ENCODE results near the gene TPT1.
A peak's percentile ranks its signal among the peaks of the same experiment; 100 is the strongest.
"Not testable (repeated sequence)": the region's sequence is repeated elsewhere in the genome, so short reads cannot be mapped to it uniquely, and the experiment has no call there.

TPT1 gene

GRCh38 chr13:45377314-45377713, 36.3 kb upstream of the TPT1 start:
- not testable (repeated sequence) for H3K27ac ChIP-seq (ENCODE audit: low read depth, low read length); H3K27me3 ChIP-seq (ENCODE audit: control insufficient read depth, insufficient read depth, low read length); H3K4me1 ChIP-seq (ENCODE audit: control insufficient read depth, insufficient read depth, low read length); H3K36me3 ChIP-seq (ENCODE audit: control insufficient read depth, insufficient read depth, low read length); H3K9ac ChIP-seq (ENCODE audit: low read length); H3K4me3 ChIP-seq (ENCODE audit: low read length)

- not testable (repeated sequence) for H3K27ac ChIP-seq (ENCODE audit: low read depth, low read length); H3K4me3 ChIP-seq (ENCODE audit: low read length); H3K36me3 ChIP-seq (ENCODE audit: control insufficient read depth, insufficient read depth, low read length); H3K4me1 ChIP-seq (ENCODE audit: control insufficient read depth, insufficient read depth, low read length); H3K9ac ChIP-seq (ENCODE audit: low read length); H3K27me3 ChIP-seq (ENCODE audit: control insufficient read depth, insufficient read depth, low read length)
Measured at GRCh38 chr13:45376651-45377050, 35.7 kb upstream of the TPT1 start.

GRCh38 chr13:45374917-45375316, 33.9 kb upstream of the TPT1 start:
- no peaks in the 10 kb centered on the region for H3K27me3 ChIP-seq (ENCODE audit: control insufficient read depth, insufficient read depth, low read length)
- no peaks in the 10 kb centered on the region for H3K36me3 ChIP-seq (ENCODE audit: control insufficient read depth, insufficient read depth, low read length)
- no peak overlapping the region for H3K27ac ChIP-seq (ENCODE audit: low read depth, low read length)
- no peak overlapping the region for H3K4me3 ChIP-seq (ENCODE audit: low read length)
- no peak overlapping the region for H3K9ac ChIP-seq (ENCODE audit: low read length)
- H3K4me1 ChIP-seq (ENCODE audit: control insufficient read depth, insufficient read depth, low read length) = peaks cover 7% of the 10 kb centered on the region

GRCh38 chr13:45373162-45373547, 32.2 kb upstream of the TPT1 start:
- Histone ChIP-seq H3K36me3 (ENCODE audit: control insufficient read depth, insufficient read depth, low read length) (no peaks in the 10 kb centered on the region), H3K27me3 (ENCODE audit: control insufficient read depth, insufficient read depth, low read length) (no peaks in the 10 kb centered on the region), H3K4me1 (ENCODE audit: control insufficient read depth, insufficient read depth, low read length) (peaks cover 7% of the 10 kb centered on the region), H3K4me3 (ENCODE audit: low read length) (no peak overlapping the region), H3K27ac (ENCODE audit: low read depth, low read length) (no peak overlapping the region), H3K9ac (ENCODE audit: low read length) (no peak overlapping the region)

GRCh38 chr13:45372189-45373161, 31.5 kb upstream of the TPT1 start:
- Histone ChIP-seq H3K9ac (ENCODE audit: low read length) (no peak overlapping the region), H3K36me3 (ENCODE audit: control insufficient read depth, insufficient read depth, low read length) (no peaks in the 10 kb centered on the region), H3K27ac (ENCODE audit: low read depth, low read length) (no peak overlapping the region)

GRCh38 chr13:45370922-45371406, 30.0 kb upstream of the TPT1 start:
- no peak overlapping the region for H3K9ac ChIP-seq (ENCODE audit: low read length)
- H3K4me3 ChIP-seq (ENCODE audit: low read length) = peak overlapping the region; percentile 44
- H3K4me1 ChIP-seq (ENCODE audit: control insufficient read depth, insufficient read depth, low read length) = peaks cover 7% of the 10 kb centered on the region
- no peaks in the 10 kb centered on the region for H3K27me3 ChIP-seq (ENCODE audit: control insufficient read depth, insufficient read depth, low read length)
- no peaks in the 10 kb centered on the region for H3K36me3 ChIP-seq (ENCODE audit: control insufficient read depth, insufficient read depth, low read length)
- no peak overlapping the region for H3K27ac ChIP-seq (ENCODE audit: low read depth, low read length)

More at GRCh38 chr13:45372189-45373161, 31.5 kb upstream of the TPT1 start:
- no peak overlapping the region for H3K4me3 ChIP-seq (ENCODE audit: low read length)
- H3K27me3 ChIP-seq (ENCODE audit: control insufficient read depth, insufficient read depth, low read length) = no peaks in the 10 kb centered on the region
- peaks cover 7% of the 10 kb centered on the region for H3K4me1 ChIP-seq (ENCODE audit: control insufficient read depth, insufficient read depth, low read length)

GRCh38 chr13:45369116-45369515, 28.1 kb upstream of the TPT1 start:
- no peaks in the 10 kb centered on the region for H3K27me3 ChIP-seq (ENCODE audit: control insufficient read depth, insufficient read depth, low read length)
- no peaks in the 10 kb centered on the region for H3K36me3 ChIP-seq (ENCODE audit: control insufficient read depth, insufficient read depth, low read length)
- H3K9ac ChIP-seq (ENCODE audit: low read length) = no peak overlapping the region
- H3K4me1 ChIP-seq (ENCODE audit: control insufficient read depth, insufficient read depth, low read length) = peaks cover 7% of the 10 kb centered on the region
- no peak overlapping the region for H3K4me3 ChIP-seq (ENCODE audit: low read length)
- H3K27ac ChIP-seq (ENCODE audit: low read depth, low read length) = no peak overlapping the region

GRCh38 chr13:45368571-45368970, 27.6 kb upstream of the TPT1 start:
- no peaks in the 10 kb centered on the region for H3K27me3 ChIP-seq (ENCODE audit: control insufficient read depth, insufficient read depth, low read length)
- no peak overlapping the region for H3K9ac ChIP-seq (ENCODE audit: low read length)
- H3K4me1 ChIP-seq (ENCODE audit: control insufficient read depth, insufficient read depth, low read length) = peaks cover 7% of the 10 kb centered on the region
- H3K36me3 ChIP-seq (ENCODE audit: control insufficient read depth, insufficient read depth, low read length) = no peaks in the 10 kb centered on the region
- H3K27ac ChIP-seq (ENCODE audit: low read depth, low read length) = no peak overlapping the region
- no peak overlapping the region for H3K4me3 ChIP-seq (ENCODE audit: low read length)

- H3K27me3 ChIP-seq (ENCODE audit: control insufficient read depth, insufficient read depth, low read length) = no peaks in the 10 kb centered on the region
- no peaks in the 10 kb centered on the region for H3K36me3 ChIP-seq (ENCODE audit: control insufficient read depth, insufficient read depth, low read length)
- H3K27ac ChIP-seq (ENCODE audit: low read depth, low read length) = no peak overlapping the region
- peaks cover 7% of the 10 kb centered on the region for H3K4me1 ChIP-seq (ENCODE audit: control insufficient read depth, insufficient read depth, low read length)
- H3K4me3 ChIP-seq (ENCODE audit: low read length) = no peak overlapping the region
- no peak overlapping the region for H3K9ac ChIP-seq (ENCODE audit: low read length)
Measured at GRCh38 chr13:45368005-45368404, 27.0 kb upstream of the TPT1 start.

- Histone ChIP-seq H3K36me3 (ENCODE audit: control insufficient read depth, insufficient read depth, low read length) (peaks cover 3% of the 10 kb centered on the region), H3K27ac (ENCODE audit: low read depth, low read length) (no peak overlapping the region)
Measured at GRCh38 chr13:45367358-45367757, 26.4 kb upstream of the TPT1 start.

GRCh38 chr13:45365558-45365885, 24.5 kb upstream of the TPT1 start:
- Histone ChIP-seq H3K4me1 (ENCODE audit: control insufficient read depth, insufficient read depth, low read length) (no peaks in the 10 kb centered on the region), H3K4me3 (ENCODE audit: low read length) (no peak overlapping the region), H3K27ac (ENCODE audit: low read depth, low read length) (no peak overlapping the region), H3K9ac (ENCODE audit: low read length) (no peak overlapping the region), H3K27me3 (ENCODE audit: control insufficient read depth, insufficient read depth, low read length) (no peaks in the 10 kb centered on the region), H3K36me3 (ENCODE audit: control insufficient read depth, insufficient read depth, low read length) (peaks cover 3% of the 10 kb centered on the region)

More at GRCh38 chr13:45367358-45367757, 26.4 kb upstream of the TPT1 start:
- no peaks in the 10 kb centered on the region for H3K27me3 ChIP-seq (ENCODE audit: control insufficient read depth, insufficient read depth, low read length)
- no peak overlapping the region for H3K9ac ChIP-seq (ENCODE audit: low read length)
- no peak overlapping the region for H3K4me3 ChIP-seq (ENCODE audit: low read length)
- peaks cover 7% of the 10 kb centered on the region for H3K4me1 ChIP-seq (ENCODE audit: control insufficient read depth, insufficient read depth, low read length)

- Histone ChIP-seq H3K36me3 (ENCODE audit: control insufficient read depth, insufficient read depth, low read length) (peaks cover 3% of the 10 kb centered on the region), H3K27me3 (ENCODE audit: control insufficient read depth, insufficient read depth, low read length) (no peaks in the 10 kb centered on the region), H3K4me3 (ENCODE audit: low read length) (no peak overlapping the region), H3K27ac (ENCODE audit: low read depth, low read length) (no peak overlapping the region), H3K4me1 (ENCODE audit: control insufficient read depth, insufficient read depth, low read length) (no peaks in the 10 kb centered on the region), H3K9ac (ENCODE audit: low read length) (no peak overlapping the region)
Measured at GRCh38 chr13:45364876-45365557, 24.0 kb upstream of the TPT1 start.
